ENCODE results near the gene MCF2L2. TPM values are rescaled to one million over a fixed set of nuclear protein-coding genes. Genes with fewer than 3 reads are reported as not detected.

MCF2L2 gene
- total RNA-seq, 3 donors from 2014 or later (not counting 1 experiment from before 2014, with no cell fraction given): 2.2 to 4.9 (median 2.7) TPM

GRCh38 chr3:183270344-183270743 lies 158.1 kb downstream of the MCF2L2 start:
- Histone ChIP-seq H3K4me1 (ENCODE audit: control insufficient read depth, insufficient read depth, low read length) (peaks cover under 1% of the 10 kb centered on the region), H3K9me3 (ENCODE audit: control insufficient read depth, insufficient read depth, low read length) (no peaks in the 10 kb centered on the region), H3K27me3 (ENCODE audit: control insufficient read depth, insufficient read depth, low read length) (no peaks in the 10 kb centered on the region), H3K36me3 (ENCODE audit: control insufficient read depth, insufficient read depth, low read length) (no peaks in the 10 kb centered on the region), H3K27ac (ENCODE audit: low read length) (no peak overlapping the region), H3K4me3 (ENCODE audit: low read length) (no peak overlapping the region)
- 97% methylated on average over 7 of the region's 7 CpGs for WGBS (ENCODE audit: insufficient coverage)
- Mint-ChIP-seq H3K27me3 (ENCODE audit: low read depth in 2 of 2) (peaks cover 0 to 8% of the 10 kb centered on the region in 2 donors), H3K27ac (no peak overlapping the region), H3K4me1 (no peaks in the 10 kb centered on the region), H3K36me3 (no peaks in the 10 kb centered on the region), H3K4me3 (no peak overlapping the region), H3K9me3 (no peaks in the 10 kb centered on the region)
- TF ChIP-seq CTCF (IDR thresholded peaks at IDR 0.05): no peak
- intact Hi-C loops (cut with micrococcal nuclease): no loop called here
- ATAC-seq (no peak), DNase-seq (no peak)

- Histone ChIP-seq H3K4me3 (ENCODE audit: low read length) (no peak overlapping the region), H3K9me3 (ENCODE audit: control insufficient read depth, insufficient read depth, low read length) (no peaks in the 10 kb centered on the region), H3K36me3 (ENCODE audit: control insufficient read depth, insufficient read depth, low read length) (no peaks in the 10 kb centered on the region), H3K4me1 (ENCODE audit: control insufficient read depth, insufficient read depth, low read length) (peaks cover 4% of the 10 kb centered on the region), H3K27ac (ENCODE audit: low read length) (no peak overlapping the region), H3K27me3 (ENCODE audit: control insufficient read depth, insufficient read depth, low read length) (no peaks in the 10 kb centered on the region)
- intact Hi-C loops (cut with micrococcal nuclease): no loop called here
- Mint-ChIP-seq H3K4me3 (no peak overlapping the region), H3K36me3 (no peaks in the 10 kb centered on the region), H3K27ac (no peak overlapping the region), H3K4me1 (no peaks in the 10 kb centered on the region), H3K27me3 (ENCODE audit: low read depth in 2 of 2) (peaks cover 0 to 2% of the 10 kb centered on the region in 2 donors), H3K9me3 (no peaks in the 10 kb centered on the region)
- ATAC-seq: no peak
- WGBS (ENCODE audit: insufficient coverage): 96% methylated on average over 11 of the region's 13 CpGs
- no peak for TF ChIP-seq CTCF (IDR thresholded peaks at IDR 0.05)
- DNase-seq: no peak
Measured at GRCh38 chr3:183269345-183269744, 159.1 kb downstream of the MCF2L2 start.

- WGBS (ENCODE audit: insufficient coverage): 85% methylated on average over 5 of the region's 5 CpGs
- intact Hi-C loops (cut with micrococcal nuclease): no loop called here
- no peak overlapping the region for H3K4me3 Mint-ChIP-seq
Measured at GRCh38 chr3:183268366-183268765, 160.1 kb downstream of the MCF2L2 start.

More at GRCh38 chr3:183268366-183268765, 160.1 kb downstream of the MCF2L2 start:
- TF ChIP-seq CTCF (IDR thresholded peaks at IDR 0.05): no peak
- Mint-ChIP-seq H3K27ac (no peak overlapping the region), H3K27me3 (ENCODE audit: low read depth in 2 of 2) (peaks cover 0 to 2% of the 10 kb centered on the region in 2 donors), H3K9me3 (no peaks in the 10 kb centered on the region), H3K36me3 (no peaks in the 10 kb centered on the region), H3K4me1 (no peaks in the 10 kb centered on the region)
- no peaks in the 10 kb centered on the region for H3K36me3 ChIP-seq (ENCODE audit: control insufficient read depth, insufficient read depth, low read length)
- peaks cover 4% of the 10 kb centered on the region for H3K4me1 ChIP-seq (ENCODE audit: control insufficient read depth, insufficient read depth, low read length)
- ATAC-seq (no peak), DNase-seq (no peak)
- H3K27ac ChIP-seq (ENCODE audit: low read length): no peak overlapping the region
- no peaks in the 10 kb centered on the region for H3K9me3 ChIP-seq (ENCODE audit: control insufficient read depth, insufficient read depth, low read length)
- no peak overlapping the region for H3K4me3 ChIP-seq (ENCODE audit: low read length)
- H3K27me3 ChIP-seq (ENCODE audit: control insufficient read depth, insufficient read depth, low read length): no peaks in the 10 kb centered on the region

Measured in natural killer cell (primary cell).